Cardiac fibroblast (primary cell): ENCODE results near the gene RPS28.

Experiments
- DNase-seq, 2 donors: peaks; one replicate each; pipeline versions ENCODE4 v3.0.0 to v3.0.0-alpha.2; 2010; ENCODE audit warnings: low read depth in 2 of 2
- H3K4me3 ChIP-seq, 2 donors: replicated peaks in 1 of 2; 1 replicate in 1 of 2; 2 replicates in 1 of 2; pipeline ENCODE4 v1.5.1; 2011; ENCODE audit warnings: low read depth in 2 of 2, low read length in 2 of 2, mild to moderate bottlenecking in 2 of 2, moderate library complexity in 1 of 2
- TF ChIP-seq, protein P1 (sequence below): IDR thresholded peaks from one replicate; pipeline ENCODE4 v1.5.1; 2011; ENCODE audit warnings: low read depth, mild to moderate bottlenecking, low read length, inconsistent platforms

Gene RPS28

DNA sequence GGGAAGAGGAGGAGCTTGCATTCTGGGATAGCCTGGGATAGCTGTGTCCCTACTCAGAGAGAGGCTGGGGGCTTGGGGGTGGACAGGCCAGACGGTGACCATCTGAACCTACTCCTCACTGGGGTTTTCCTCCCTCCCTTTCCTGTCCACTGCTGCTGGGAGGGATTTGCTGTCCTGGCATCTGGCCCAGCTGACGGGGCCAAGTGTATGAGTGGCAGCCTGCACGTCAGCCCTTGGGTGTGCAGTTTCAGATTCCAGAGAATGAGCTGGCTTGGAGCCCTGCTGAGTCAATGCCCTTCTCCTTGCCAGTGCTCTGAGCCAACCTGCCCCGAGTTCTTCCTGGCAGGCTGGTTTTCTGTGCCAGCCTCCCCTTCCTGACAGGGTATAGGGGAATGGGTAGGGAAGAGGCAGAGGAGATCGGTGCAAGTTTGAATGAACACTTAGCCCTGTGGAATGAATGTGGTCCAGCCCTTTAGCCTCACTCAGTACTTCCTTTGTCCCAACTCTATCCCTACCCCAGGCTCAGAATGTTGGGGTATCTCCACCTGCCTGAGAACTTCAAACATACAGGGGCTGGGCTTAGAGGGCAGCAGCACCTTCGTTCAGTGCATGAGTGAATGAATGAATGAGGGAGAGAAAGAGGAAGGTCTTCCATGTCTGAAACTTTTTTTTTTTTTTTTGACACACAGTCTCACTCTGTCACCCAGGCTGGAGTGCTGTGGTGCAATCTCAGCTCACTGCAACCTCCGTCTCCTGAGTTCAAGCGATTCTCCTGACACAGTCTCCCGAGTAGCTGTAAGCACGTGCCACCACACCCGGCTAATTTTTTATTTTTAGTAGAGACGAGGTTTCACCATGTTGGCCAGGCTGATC lies 40.9 kb downstream of the RPS28 start:
- TF ChIP-seq, protein P1, sequence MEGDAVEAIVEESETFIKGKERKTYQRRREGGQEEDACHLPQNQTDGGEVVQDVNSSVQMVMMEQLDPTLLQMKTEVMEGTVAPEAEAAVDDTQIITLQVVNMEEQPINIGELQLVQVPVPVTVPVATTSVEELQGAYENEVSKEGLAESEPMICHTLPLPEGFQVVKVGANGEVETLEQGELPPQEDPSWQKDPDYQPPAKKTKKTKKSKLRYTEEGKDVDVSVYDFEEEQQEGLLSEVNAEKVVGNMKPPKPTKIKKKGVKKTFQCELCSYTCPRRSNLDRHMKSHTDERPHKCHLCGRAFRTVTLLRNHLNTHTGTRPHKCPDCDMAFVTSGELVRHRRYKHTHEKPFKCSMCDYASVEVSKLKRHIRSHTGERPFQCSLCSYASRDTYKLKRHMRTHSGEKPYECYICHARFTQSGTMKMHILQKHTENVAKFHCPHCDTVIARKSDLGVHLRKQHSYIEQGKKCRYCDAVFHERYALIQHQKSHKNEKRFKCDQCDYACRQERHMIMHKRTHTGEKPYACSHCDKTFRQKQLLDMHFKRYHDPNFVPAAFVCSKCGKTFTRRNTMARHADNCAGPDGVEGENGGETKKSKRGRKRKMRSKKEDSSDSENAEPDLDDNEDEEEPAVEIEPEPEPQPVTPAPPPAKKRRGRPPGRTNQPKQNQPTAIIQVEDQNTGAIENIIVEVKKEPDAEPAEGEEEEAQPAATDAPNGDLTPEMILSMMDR, result no peak
- peak overlapping the region in 1 of 2 donors; percentile 18 for H3K4me3 ChIP-seq
- peak; percentile 99 for DNase-seq

GRCh38 chr19:8363803-8364771 lies 42.8 kb downstream of the RPS28 start, which contains the start of gene ANGPTL4:
ANGPTL4 (plus strand) TSS chr19:8364155; CDS start chr19:8364322, 167 bp downstream.
- peak within 1 kb of the TSS; percentile 83 to 94 for H3K4me3 ChIP-seq
- TF ChIP-seq, protein P1, result peak; percentile 27
- peak; percentile 89 to 92 for DNase-seq

DNA sequence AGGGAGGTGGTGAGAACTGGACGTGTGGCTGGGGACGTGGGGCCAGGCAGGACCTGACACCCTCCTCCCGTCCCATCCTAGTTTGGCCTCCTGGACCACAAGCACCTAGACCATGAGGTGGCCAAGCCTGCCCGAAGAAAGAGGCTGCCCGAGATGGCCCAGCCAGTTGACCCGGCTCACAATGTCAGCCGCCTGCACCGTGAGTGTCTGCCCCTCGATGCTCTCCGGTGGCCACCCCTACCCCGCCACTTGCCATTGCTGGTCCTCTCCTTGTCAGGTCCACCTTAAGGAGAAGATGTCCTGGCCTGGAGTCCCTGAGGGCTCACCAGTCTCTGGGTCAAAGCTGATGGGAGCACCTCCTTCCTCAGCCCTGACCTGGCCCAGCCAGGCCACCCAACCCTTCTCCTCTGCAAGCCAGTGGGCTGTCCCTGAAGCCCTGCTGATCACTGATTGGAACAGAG lies 44.9 kb downstream of the RPS28 start:
- TF ChIP-seq, protein P1, result no peak
- DNase-seq, result no peak
- peak overlapping the region in 1 of 2 donors; percentile 94 for H3K4me3 ChIP-seq

- peak; percentile 59 to 85 for DNase-seq
- TF ChIP-seq, protein P1, result no peak
- peak overlapping the region; percentile 3 to 94 for H3K4me3 ChIP-seq
These were observed 45.6 kb downstream of the RPS28 start for GRCh38 chr19:8366961-8367326.

DNA sequence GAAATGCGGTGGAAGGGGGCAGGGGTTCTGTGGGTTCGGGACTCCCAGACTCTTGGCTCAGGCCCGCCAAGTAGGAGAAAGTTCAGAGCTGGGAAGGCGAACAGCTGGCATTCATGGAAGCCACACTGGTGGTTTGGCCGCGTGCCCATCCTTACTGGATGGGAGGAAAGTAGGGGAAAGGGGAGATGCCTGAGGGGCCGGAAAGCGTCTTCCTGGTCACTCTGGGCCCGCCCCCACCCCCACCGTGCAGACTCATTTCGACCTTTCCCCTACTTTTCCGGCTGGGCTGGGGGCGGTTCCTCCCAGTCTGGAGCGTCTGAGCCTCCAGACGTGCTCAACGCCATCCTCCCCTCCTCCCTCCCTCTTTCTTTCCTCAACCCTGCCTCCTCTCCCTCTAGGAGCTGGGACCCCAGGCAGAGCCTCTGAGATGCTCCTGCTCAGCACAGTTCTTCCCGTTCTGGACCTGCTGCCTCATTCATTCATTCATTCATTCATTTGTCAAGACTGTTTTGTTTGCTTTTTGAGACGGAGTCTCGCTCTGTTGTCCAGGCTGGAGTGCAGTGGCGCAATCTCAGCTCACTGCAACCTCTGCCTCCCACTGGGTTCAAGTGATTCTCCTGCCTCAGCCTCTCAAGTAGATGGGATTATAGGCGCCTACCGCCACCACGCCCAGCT lies 46.2 kb downstream of the RPS28 start:
- peak overlapping the region; percentile 3 to 94 for H3K4me3 ChIP-seq
- DNase-seq, result peak; percentile 97 to 99
- TF ChIP-seq, protein P1, result no peak
